Gastrocnemius medialis (tissue), 4 donors: ENCODE results near the gene MYLK. TPM values are rescaled to one million over a fixed set of nuclear protein-coding genes. Genes with fewer than 3 reads are reported as not detected.

Experiments used
- ATAC-seq, 2 donors: fragments of 150-250 bp; one replicate each; pipeline ENCODE4 v1.9.1; 2016
- DNase-seq, 2 donors: peaks; one replicate each; pipeline ENCODE4 v3.0.0-alpha.2; 2019
- H3K27ac ChIP-seq, 4 donors: fragments of 200-600 bp; sonication (generic); 1 replicate in 1 of 4; 2 replicates in 3 of 4; pipeline ENCODE4 v1.5.1; 2016 to 2018; ENCODE audit warnings: mild to moderate bottlenecking in 2 of 4, moderate library complexity in 1 of 4
- H3K27me3 ChIP-seq, 3 donors: fragments of 200-600 bp; sonication (generic) in 2 of 3; 1 replicate in 1 of 3; 2 replicates in 2 of 3; pipeline versions ENCODE4 v1.5.1 to v1.6.0; 2016 to 2019; ENCODE audit warnings: mild to moderate bottlenecking in 1 of 3, moderate library complexity in 1 of 3
- H3K36me3 ChIP-seq, 2 donors: fragments of 200-600 bp; sonication (generic) in 1 of 2; one replicate each; pipeline ENCODE4 v1.5.1; 2017 to 2018
- H3K4me1 ChIP-seq, 2 donors: fragments of 200-600 bp; sonication (generic) in 1 of 2; one replicate each; pipeline ENCODE4 v1.5.1; 2016 to 2017; ENCODE audit warnings: mild to moderate bottlenecking in 2 of 2
- H3K4me3 ChIP-seq, 4 donors: fragments of 200-600 bp; sonication (generic) in 3 of 4; 1 replicate in 1 of 4; 2 replicates in 3 of 4; pipeline ENCODE4 v1.5.1; 2016 to 2019; ENCODE audit warnings: mild to moderate bottlenecking in 2 of 4
- H3K9me3 ChIP-seq, 3 donors: fragments of 200-600 bp; sonication (generic) in 2 of 3; 1 replicate in 1 of 3; 2 replicates in 2 of 3; pipeline ENCODE4 v1.5.1; 2016 to 2019
- POLR2A ChIP-seq, 2 donors: fragments of 450-650 bp; IDR thresholded peaks; one replicate each; pipeline ENCODE4 v1.6.1; 2017; ENCODE audit warnings: antibody characterized with exemption in 2 of 2, mild to moderate bottlenecking in 2 of 2, moderate library complexity in 2 of 2
- in situ Hi-C, 4 donors: fragments of 200-750 bp; cut with MboI; loops; one replicate each; pipeline versions ENCODE4 v1.15.0 to v1.8.0; 2017; ENCODE audit warnings: low sequenced_read_pairs in 4 of 4
- intact Hi-C: fragments of 100-400 bp; cut with DNase I; formaldehyde crosslinking; loops from one replicate; pipeline ENCODE4 v1.15.1; 2023; ENCODE audit warnings: low total_unique reads
- total RNA-seq, 4 donors: library from RNA; depleted of rRNA; stranded (reverse); fragments of >200 nt; gene quantifications; one replicate each; pipeline versions ENCODE4 v1.1.0 to v1.2.3, GENCODE V29; 2016
- TF ChIP-seq, protein P1 (sequence below), 5 experiments: fragments of 450-650 bp in 3 of 5; fragments of 200-600 bp in 2 of 5; sonication (generic) in 2 of 5; IDR thresholded peaks in 4 of 5; conservative IDR thresholded peaks in 1 of 5; 1 replicate in 4 of 5; 2 replicates in 1 of 5; pipeline ENCODE4 v1.5.1; 2016 to 2019; ENCODE audit warnings: antibody characterized with exemption in 5 of 5, mild to moderate bottlenecking in 3 of 5, moderate library complexity in 3 of 5

The MYLK gene
- total RNA-seq, 4 donors from 2014 or later = 5.6 to 19.6 (median 8.8) TPM

DNA sequence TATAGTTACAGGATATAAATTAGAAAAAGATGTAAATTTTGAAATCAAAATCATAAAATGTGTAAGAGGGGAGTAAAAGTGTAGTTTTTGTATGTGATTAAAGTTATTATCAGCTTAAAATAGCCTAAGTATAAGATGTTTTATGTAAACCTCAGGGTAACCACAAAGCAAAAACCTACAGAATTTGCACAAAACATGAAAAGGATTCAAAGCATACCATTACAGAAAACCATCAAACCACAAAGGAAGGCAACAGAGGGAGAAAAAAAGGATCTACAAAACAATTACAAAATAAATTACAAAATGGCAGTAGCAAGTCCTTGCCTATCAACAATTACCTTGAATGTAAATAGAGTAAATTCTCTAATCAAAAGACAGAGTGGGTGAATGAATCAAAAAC lies 36.7 kb upstream of the MYLK start:
- TF ChIP-seq, protein P1, sequence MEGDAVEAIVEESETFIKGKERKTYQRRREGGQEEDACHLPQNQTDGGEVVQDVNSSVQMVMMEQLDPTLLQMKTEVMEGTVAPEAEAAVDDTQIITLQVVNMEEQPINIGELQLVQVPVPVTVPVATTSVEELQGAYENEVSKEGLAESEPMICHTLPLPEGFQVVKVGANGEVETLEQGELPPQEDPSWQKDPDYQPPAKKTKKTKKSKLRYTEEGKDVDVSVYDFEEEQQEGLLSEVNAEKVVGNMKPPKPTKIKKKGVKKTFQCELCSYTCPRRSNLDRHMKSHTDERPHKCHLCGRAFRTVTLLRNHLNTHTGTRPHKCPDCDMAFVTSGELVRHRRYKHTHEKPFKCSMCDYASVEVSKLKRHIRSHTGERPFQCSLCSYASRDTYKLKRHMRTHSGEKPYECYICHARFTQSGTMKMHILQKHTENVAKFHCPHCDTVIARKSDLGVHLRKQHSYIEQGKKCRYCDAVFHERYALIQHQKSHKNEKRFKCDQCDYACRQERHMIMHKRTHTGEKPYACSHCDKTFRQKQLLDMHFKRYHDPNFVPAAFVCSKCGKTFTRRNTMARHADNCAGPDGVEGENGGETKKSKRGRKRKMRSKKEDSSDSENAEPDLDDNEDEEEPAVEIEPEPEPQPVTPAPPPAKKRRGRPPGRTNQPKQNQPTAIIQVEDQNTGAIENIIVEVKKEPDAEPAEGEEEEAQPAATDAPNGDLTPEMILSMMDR (IDR thresholded peaks at IDR 0.05 in 4 of 5, conservative IDR thresholded peaks at IDR 0.05 in 1 of 5) = no peak
- no peak for TF ChIP-seq POLR2A (IDR thresholded peaks at IDR 0.05)
- in situ Hi-C loops (no loop called here), intact Hi-C loops (no loop called here)
- H3K27me3 ChIP-seq = no peaks in the 10 kb centered on the region
- no peak overlapping the region for H3K4me3 ChIP-seq
- peaks cover 0 to 4% of the 10 kb centered on the region in 2 donors for H3K36me3 ChIP-seq
- no peak for ATAC-seq
- H3K4me1 ChIP-seq = no peaks in the 10 kb centered on the region
- DNase-seq = no peak
- no peak overlapping the region for H3K27ac ChIP-seq
- peaks cover 0 to 2% (median 0%) of the 10 kb centered on the region in 3 donors for H3K9me3 ChIP-seq

DNA sequence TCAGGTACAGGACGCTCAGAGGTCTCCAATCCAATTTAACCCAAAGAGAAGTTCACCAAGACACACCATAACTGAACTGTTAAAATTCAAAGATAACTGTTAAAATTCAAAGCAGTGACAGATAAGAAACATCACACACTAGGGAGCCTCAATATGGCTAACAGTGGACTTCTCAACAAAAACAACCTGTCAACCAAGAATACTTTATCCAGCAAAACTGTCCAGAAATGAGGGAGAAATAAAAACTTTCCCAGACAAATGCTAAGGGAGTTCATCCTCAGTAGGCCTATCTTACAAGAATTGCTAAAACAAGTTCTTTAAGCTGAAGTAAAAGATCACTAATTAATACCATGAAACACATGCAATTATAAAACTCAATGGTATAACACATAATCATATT lies 36.3 kb upstream of the MYLK start:
- Histone ChIP-seq H3K4me3 (no peak overlapping the region), H3K4me1 (no peaks in the 10 kb centered on the region), H3K27me3 (no peaks in the 10 kb centered on the region), H3K9me3 (peaks cover 0 to 2% (median 0%) of the 10 kb centered on the region in 3 donors), H3K27ac (no peak overlapping the region), H3K36me3 (peaks cover 0 to 4% of the 10 kb centered on the region in 2 donors)
- intact Hi-C loops (no loop called here), in situ Hi-C loops (no loop called here)
- DNase-seq (no peak), ATAC-seq (no peak)
- TF ChIP-seq POLR2A (IDR thresholded peaks at IDR 0.05) = no peak
- TF ChIP-seq, protein P1 (IDR thresholded peaks at IDR 0.05 in 4 of 5, conservative IDR thresholded peaks at IDR 0.05 in 1 of 5) = no peak

DNA sequence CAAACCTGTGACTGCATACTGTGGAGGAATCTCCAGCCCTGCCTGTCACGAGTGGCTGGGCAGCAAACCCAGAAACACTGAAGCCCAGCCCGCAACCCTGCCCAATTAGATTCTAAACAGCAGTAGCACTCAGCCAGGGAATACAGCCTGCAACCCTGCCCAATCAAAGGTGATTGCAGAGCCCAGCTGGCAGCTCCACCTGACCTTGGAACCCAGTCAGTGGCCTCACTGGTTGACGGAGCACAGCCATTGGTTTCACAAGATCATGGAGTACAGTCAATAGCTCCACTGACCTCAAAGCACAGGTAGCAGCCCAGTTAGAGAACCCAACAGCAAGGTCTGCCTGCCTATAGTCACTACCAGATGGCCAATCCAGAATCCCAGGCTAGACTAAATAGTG lies 35.2 kb upstream of the MYLK start:
- DNase-seq (no peak), ATAC-seq (no peak)
- Histone ChIP-seq H3K4me3 (no peak overlapping the region), H3K9me3 (peaks cover 0 to 2% (median 0%) of the 10 kb centered on the region in 3 donors), H3K4me1 (no peaks in the 10 kb centered on the region), H3K27ac (no peak overlapping the region), H3K36me3 (peaks cover 0 to 4% of the 10 kb centered on the region in 2 donors), H3K27me3 (no peaks in the 10 kb centered on the region)
- TF ChIP-seq, protein P1 (IDR thresholded peaks at IDR 0.05 in 4 of 5, conservative IDR thresholded peaks at IDR 0.05 in 1 of 5) = no peak
- no peak for TF ChIP-seq POLR2A (IDR thresholded peaks at IDR 0.05)
- intact Hi-C loops = no loop called here
- in situ Hi-C loops = no loop called here

DNA sequence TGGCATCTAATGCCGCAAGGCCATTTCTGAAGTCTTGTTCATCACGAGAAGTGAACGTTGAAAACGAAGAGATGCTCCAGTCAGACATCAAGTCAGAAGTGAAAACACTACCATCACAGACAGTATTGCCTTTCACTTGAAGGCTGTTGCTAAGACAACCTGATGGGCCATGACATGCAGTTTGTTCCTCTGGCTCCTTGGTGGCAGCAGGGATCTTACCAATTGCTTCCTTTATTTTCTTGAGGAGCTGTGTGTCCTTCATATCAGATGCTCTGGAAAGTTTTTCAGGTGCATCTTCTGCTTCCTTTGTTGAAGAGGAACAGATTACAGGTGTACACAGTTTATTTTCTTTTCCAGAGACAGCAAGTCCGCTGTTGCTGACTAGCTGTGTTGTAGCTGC lies 30.7 kb upstream of the MYLK start:
- intact Hi-C loops = no loop called here
- no peaks in the 10 kb centered on the region for H3K4me1 ChIP-seq
- no peak overlapping the region for H3K27ac ChIP-seq
- in situ Hi-C loops = no loop called here
- no peaks in the 10 kb centered on the region for H3K9me3 ChIP-seq
- no peak for TF ChIP-seq POLR2A (IDR thresholded peaks at IDR 0.05)
- TF ChIP-seq, protein P1 (IDR thresholded peaks at IDR 0.05 in 4 of 5, conservative IDR thresholded peaks at IDR 0.05 in 1 of 5) = no peak
- DNase-seq (no peak), ATAC-seq (no peak)
- peaks cover 0 to 4% of the 10 kb centered on the region in 2 donors for H3K36me3 ChIP-seq
- no peak overlapping the region for H3K4me3 ChIP-seq
- no peaks in the 10 kb centered on the region for H3K27me3 ChIP-seq

DNA sequence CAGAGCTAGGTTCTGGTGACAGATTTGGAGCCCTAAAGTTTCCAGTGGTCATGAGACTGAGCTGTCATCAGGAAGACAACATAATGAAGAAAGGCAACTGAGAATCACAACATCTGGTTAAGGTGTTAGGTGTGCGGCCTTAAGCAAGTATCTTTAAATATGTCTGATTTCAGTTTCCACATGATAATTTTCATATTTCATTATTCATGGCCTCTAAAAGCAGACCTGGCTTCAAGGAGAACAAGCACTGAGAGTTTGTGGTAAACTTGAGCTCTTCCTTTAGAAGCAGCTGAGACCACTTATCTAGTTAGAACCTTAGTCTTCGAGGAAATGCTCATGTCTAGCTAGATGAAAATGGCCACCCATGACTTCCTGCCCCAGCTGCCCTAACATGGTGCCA lies 25.7 kb upstream of the MYLK start:
- H3K4me3 ChIP-seq = no peak overlapping the region
- intact Hi-C loops (no loop called here), in situ Hi-C loops (no loop called here)
- H3K9me3 ChIP-seq = no peaks in the 10 kb centered on the region
- no peak overlapping the region for H3K27ac ChIP-seq
- H3K27me3 ChIP-seq = no peaks in the 10 kb centered on the region
- TF ChIP-seq, protein P1 (IDR thresholded peaks at IDR 0.05 in 4 of 5, conservative IDR thresholded peaks at IDR 0.05 in 1 of 5) = no peak
- no peak for TF ChIP-seq POLR2A (IDR thresholded peaks at IDR 0.05)
- no peaks in the 10 kb centered on the region for H3K36me3 ChIP-seq
- H3K4me1 ChIP-seq = no peaks in the 10 kb centered on the region
- ATAC-seq = no peak
- no peak for DNase-seq
